ENCODE results near the gene EDDM3A. TPM values are rescaled to one million over a fixed set of nuclear protein-coding genes. Genes with fewer than 3 reads are reported as not detected.
"Not testable (repeated sequence)": the region's sequence is repeated elsewhere in the genome, so short reads cannot be mapped to it uniquely, and the experiment has no call there.

EDDM3A gene
- polyA plus RNA-seq, 4 donors = 0.21 TPM; not detected in 3

DNA sequence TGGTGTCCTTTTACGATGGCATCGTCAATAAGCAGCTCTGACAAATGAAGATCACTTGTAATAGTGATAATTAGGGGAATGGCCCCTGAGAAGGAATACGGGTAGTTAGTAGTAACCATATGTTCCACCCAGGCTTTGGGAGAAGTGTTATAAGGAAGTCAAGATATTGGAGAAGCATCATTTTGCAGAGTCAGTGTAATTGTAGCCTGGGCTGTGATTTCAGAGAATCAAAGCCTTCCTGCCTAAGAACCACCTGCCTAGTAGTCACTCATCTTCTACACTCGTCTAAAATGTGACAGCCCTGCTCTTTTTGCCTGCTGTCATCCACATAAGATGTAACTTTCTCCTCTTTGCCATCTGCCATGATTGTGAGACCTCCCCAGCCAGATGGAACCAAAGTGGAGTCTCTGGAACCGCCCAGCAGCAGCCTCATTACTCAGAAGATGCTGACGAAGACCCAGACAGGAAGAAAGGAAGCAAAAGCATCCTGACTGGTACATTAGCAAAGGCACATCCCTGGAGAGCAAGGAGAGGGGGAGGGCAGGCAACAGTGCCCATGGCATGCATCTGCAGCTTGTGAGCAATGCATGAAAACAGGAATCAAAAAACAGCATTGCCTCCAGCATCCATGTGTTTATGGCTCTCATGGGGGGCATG is 12.6 kb upstream of the EDDM3A start:
- DNase-seq (ENCODE audit: low read depth in 4 of 4, low spot score in 3 of 4) = no peak

DNA sequence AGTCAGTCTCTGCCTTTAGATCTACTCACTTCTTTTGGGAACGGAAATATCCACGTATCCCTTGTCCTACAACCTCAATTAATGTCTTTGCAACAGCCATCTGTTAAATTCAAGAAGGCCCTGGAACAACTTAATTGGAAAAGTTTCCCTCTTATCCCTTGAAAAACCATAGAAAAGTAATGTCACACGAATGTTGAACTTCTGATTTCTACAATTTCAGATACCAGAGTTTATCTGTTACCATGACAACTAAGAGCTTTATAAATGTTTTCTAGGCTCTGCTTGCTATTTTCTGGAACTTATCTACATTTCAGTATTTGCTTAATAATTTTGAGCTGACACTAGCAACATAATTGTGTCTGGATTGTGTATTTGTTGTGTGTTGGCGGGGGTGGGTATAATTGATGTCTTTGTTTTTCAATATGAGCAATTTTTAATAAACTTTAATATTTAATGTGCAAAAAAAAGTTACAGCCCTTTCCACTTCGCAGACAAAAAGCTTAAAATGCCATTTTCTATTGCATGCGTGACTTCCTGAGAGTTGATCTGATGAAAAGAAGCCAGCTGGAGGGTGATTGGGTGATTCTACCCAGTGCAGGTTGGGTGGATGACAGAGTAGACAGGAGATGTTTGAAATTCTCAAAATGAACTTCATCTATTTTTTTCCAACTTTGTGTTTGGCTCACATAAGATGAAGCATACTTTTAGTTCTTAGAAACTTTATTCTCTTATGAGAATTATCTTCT is 11.8 kb upstream of the EDDM3A start:
- no peak for DNase-seq (ENCODE audit: low read depth in 4 of 4, low spot score in 3 of 4)

DNA sequence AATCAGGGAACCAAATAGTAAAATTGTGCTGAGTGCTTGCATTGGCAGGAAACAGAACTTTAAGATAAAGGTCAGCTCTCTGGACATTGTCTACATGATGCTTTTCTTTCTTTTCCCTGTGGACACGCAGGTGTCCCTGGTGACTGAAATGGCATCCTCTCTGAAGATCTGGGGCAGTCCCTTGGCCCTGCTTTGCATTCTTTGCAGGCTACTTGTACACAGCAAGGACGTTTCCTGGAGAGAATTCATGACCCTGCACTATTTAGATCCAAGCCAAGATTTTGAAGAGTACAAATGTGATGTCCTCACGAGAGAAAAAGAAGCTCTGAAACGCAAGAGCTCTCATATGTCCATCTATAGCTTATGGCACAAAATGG is 11.3 kb upstream of the EDDM3A start:
- no peak for DNase-seq (ENCODE audit: low read depth in 4 of 4, low spot score in 3 of 4)

DNA sequence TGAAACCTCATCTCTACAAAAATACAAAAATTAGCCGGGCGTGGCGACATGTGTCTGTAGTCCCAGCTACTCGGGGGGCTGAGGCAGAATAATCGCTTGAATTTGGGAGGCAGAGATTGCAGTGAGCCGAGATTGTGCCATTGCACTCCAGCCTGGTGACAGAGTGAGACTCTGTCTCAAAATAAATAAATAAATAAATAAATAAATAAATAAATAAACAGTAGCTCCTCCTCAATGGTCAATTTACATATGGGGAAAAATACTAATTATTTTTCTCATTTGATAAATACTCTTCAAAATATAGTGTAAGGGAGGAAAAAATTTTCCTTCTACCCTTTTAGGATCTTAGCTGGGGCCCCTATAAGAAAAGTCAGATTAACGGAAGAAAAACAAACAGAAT is 7.4 kb upstream of the EDDM3A start:
- DNase-seq (ENCODE audit: low read depth in 4 of 4, low spot score in 3 of 4) = not testable (repeated sequence)

DNA sequence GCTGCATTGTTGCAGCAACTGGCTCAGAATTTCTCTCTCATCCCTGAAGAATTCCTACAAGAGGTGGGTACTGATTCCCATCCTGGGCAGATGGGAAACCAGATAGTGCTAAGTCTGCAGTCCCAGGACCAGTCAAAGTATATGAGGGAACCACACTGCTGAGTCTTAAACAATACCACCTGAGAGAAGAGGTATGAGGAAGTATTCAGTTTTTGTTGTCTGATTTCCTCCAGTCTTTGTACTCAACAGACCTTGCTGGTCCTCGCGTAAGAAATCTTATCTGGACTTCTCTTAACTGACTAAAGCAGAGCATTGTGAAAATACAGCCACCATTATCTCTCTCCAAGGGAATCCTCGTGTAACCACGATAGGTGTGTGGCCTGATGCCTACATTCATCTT is 3.6 kb upstream of the EDDM3A start:
- DNase-seq (ENCODE audit: low read depth in 4 of 4, low spot score in 3 of 4) = no peak

DNA sequence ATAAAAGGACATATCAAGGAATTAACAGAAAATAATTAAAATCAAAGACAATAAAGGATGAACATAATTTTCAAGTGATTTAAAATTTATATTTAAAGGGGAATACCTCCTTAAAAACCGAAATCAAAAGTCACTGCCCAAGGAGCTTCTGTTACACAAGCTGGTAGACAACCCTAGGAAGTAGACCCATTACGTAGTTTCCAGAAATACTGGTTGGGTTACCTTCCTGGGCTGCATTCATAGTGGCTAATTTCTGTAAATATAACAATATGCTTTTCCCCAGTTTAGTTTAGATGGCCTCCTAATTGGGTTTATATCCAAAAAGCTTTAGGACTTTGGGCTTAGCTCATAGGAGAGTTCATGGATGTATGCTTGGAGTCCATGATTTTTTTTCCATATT is 2.1 kb upstream of the EDDM3A start:
- DNase-seq (ENCODE audit: low read depth in 4 of 4, low spot score in 3 of 4) = no peak

DNA sequence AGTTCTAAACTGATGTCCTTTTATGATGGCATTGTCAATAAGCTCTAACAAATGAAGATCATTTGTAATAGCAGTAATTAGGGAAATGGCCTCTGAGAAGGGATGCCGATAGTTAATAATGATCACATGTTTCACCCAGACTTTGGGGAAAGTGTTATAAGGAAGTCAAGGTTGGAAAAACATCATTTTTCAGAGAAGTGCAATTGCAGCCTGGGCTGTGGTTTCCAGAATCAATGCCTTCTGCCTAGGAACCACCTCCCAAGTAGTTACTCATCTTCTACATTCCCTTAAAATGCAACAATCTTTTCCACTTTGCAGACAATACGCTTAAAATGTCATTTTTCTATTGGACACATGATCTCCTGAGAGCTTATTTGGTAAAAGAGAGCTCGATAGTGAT is 879 bp downstream of the EDDM3A start:
- no peak for DNase-seq (ENCODE audit: low read depth in 4 of 4, low spot score in 3 of 4)

DNA sequence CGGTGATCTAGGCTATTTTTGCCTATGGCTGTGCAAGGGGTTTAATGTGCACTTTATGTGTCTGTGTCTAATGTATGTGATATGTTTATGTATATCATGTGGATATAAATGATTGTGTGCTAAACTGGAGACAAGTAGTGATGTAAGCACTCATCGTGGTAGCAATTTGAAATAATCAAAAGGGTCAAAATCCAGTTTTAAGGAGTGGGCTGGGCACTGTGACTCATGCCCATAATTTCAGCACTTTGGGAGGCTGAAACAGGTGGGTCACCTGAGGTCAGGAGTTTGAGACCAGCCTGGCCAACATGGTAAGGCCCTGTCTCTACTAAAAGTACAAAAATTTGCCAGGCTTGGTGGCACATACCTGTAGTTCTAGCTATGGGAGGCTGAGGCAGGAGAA is 2.8 kb downstream of the EDDM3A start:
- DNase-seq (ENCODE audit: low read depth in 4 of 4, low spot score in 3 of 4) = no peak

DNA sequence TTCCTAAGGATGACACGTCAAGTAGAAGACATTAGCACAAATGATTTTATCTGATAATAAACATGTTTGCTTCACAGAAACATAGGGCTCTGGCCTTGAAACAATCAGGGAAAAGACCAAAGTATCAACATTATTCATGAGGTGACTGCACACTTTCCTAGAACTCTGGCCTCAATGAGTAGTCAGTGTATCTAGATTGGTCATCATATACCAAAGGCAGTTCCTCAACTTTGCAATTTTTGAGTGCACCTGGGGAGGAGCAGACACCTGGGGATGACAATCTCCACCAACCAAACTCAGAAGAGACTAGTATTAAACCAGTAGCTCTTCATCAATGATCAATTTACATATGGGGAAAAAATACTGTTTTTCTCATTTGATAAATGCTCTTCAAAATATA is 4.5 kb downstream of the EDDM3A start:
- DNase-seq (ENCODE audit: low read depth in 4 of 4, low spot score in 3 of 4) = no peak

DNA sequence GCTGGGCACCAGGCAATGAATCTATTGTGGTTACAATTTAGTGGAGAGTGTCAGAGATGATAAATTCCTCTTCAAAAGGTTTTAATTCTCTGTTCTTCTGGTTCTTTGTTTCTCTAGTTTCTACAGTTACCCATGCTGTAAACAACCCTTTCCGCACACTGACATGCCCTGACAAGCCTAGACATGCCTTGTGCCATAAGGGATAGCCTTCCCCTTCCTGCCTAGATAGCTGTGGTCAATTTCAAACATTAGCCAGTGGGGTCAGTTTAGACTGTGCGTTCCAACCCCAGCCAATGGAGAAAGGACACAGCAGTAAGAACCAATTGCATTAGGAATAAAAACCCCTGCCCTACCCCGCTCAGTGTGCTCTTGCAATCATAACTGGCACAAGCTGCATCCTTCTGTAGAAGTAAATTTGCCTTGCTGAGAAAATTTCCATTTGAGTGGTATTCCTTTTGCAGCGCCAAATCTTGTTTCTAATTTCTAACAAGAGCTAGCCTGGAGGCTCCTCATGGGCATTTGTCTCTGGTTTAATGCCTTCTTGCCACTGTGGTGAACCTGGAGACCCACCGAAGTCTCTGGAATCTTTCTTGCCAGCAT is 6.4 kb downstream of the EDDM3A start:
- no peak for DNase-seq (ENCODE audit: low read depth in 4 of 4, low spot score in 3 of 4)

DNA sequence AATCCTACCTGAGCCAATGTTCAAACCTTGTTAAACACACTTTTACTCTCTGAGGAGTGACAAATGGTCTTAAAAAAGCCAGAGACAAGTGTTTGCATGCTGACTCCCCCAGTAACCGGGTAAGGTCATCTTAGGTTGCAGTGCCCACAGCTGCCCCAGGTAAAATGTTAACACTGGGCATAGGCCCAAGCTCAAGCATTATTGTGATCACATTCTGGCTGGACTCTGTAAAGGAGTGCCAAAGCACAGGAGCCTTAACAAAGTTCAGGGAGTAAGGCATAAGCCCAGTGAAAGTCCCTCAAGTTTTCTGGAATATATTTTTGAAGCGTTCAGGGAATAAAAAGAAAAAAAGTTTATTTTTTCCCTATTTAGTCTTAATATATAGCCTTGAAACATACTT is 8.6 kb downstream of the EDDM3A start:
- DNase-seq (ENCODE audit: low read depth in 4 of 4, low spot score in 3 of 4) = no peak

DNA sequence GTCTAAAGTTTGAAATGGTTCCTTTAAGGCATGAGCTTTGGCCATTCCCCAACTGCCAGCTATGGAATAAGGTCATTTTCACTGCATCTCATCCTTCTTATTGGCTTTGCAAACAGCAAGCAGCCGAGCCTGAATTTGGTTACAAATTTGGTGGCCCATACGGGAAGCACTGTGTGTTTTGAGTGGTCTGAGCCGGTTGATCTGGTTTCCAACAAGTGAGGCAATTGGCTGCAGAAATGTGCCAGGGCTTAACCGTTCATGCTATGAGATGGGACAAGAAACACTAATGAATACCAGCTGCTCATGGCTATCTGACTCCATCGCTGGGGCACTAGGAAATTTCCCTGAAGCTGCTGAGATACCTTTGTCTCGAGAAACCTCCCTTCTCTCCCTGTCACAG is 9.3 kb downstream of the EDDM3A start:
- DNase-seq (ENCODE audit: low read depth in 4 of 4, low spot score in 3 of 4) = no peak

DNA sequence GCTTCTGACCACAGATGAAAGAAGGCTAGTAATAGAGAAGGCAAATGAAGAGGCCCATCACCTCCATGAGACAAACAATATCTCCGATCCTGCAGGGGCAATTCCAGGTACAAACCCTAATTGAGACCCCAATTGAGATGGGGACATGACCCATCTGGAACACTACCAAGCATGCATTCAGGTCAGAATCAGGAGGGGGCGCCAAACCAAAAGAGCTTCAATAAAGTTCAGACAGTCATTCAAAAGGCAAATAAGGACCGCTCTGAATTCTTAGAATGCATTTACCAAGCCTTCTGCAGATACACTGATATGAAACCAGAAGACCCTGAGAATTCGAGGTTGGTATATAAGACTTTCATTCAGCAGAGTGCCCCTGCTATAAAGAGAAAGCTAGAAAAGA is 12.3 kb downstream of the EDDM3A start:
- no peak for DNase-seq (ENCODE audit: low read depth in 4 of 4, low spot score in 3 of 4)

DNA sequence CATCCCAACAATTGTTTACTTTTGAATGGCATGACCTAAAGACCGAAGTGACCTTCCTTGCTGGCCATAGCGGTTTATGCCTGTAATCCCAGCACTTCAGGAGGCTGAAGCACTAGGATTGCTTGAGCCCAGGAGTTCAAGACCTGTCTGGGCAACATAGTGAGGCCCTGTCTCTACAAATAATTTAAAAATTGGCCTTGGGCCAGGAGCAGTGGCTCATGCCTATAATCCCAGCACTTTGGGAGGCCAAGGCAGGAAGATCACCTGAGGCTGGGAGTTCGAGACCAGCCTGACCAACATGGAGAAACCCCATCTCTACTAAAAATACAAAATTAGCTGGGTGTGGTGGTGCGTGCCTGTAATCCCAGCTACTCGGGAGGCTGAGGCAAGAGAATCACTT is 13.8 kb downstream of the EDDM3A start:
- DNase-seq (ENCODE audit: low read depth in 4 of 4, low spot score in 3 of 4) = not testable (repeated sequence)

DNA sequence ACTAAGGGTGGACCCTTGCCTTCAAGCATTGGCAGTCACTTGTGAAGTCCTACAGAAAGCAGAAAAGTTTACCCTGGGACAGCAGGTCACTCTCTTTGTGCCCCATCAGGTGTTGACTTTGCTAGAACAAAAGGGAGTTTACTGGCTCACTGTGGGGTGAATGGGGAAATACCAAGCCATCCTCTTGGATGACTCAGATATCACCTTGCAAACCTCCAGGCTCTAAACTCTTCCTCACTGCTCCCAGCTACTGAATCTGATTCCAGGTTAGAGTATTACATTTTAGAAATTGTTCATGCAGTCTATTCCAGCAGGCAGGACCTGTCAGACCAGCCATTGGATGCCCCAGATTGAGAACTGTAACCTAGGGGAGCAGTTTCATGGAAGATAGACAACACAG is 15.3 kb downstream of the EDDM3A start:
- no peak for DNase-seq (ENCODE audit: low read depth in 4 of 4, low spot score in 3 of 4)

DNA sequence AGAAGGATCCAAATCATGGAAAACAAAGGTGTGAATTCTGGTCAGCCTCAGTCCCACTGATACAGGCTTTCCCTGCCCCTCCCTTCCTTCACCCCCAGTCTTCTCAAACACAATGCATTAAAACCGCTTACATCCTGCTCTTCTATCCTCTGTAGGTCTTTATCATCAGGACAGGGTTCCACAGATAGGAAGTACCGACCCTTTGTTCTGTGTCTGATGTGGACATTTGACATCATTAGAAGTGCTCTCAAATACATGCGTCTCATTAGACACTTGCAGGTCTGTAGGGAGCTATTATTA is 22.9 kb downstream of the EDDM3A start:
- DNase-seq (ENCODE audit: low read depth in 4 of 4, low spot score in 3 of 4) = no peak

DNA sequence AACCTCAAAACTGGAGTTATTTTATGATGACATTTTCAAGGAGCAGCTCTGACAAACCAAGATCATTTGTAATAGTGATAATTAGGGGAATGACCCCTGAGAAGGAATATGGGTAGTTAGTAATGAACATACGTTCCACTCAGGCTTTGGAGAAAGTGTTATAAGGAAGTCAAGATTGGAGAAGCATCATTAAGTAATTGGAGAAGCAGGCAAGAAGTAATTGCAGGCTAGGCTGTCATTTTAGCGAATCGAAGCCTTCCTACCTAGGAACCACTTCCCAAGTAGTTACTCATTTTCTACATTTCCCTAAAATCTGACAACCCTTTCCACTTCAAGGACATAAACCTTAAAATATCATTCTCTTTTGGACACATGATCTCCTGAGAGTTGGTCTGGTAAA is 23.7 kb downstream of the EDDM3A start:
- no peak for DNase-seq (ENCODE audit: low read depth in 4 of 4, low spot score in 3 of 4)

DNA sequence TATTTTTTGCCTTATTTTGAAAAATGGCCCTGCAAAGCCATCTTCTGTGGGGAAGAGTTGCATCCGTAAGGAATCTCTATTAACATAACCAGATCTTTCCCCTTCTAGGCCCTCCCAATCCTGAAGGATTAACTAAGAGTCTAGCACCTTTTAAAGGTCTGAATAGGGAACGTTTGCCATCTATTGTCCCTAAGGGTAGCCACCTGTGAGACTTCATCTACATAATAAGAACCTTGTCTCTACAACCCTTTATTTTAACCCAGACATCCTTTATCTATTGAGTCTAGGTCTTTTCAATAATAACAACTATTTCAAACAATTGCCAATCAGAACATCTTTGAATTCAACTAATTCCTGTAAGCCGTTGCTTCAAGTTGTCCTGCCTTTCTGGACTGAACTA is 27.0 kb downstream of the EDDM3A start:
- no peak for DNase-seq (ENCODE audit: low read depth in 4 of 4, low spot score in 3 of 4)

DNA sequence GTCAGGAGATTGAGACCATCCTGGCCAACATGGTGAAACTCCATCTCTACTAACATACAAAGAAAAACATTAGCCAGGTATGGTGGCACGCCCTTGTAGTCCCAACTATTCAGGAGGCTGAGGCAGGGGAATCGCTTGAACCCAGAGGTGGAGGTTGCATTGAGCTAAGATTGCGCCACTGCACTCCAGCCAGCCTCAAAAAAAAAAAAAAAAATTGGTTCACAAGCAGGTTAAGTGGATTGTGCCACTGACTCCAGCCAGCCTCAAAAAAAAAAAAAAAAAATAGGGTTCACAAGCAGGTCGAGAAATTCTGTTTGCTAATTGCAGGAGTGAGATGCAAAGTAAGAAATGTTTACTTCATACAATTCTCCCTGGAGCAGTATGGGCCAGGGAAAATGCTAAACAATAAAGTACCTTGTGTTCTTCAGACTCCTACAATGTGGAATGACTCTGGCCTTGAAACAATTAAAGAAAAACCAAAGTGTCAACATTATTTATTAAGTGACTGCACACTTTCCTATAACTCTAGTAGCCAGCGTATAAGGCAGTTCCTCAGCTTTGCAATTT is 28.7 kb downstream of the EDDM3A start:
- no peak for DNase-seq (ENCODE audit: low read depth in 4 of 4, low spot score in 3 of 4)

DNA sequence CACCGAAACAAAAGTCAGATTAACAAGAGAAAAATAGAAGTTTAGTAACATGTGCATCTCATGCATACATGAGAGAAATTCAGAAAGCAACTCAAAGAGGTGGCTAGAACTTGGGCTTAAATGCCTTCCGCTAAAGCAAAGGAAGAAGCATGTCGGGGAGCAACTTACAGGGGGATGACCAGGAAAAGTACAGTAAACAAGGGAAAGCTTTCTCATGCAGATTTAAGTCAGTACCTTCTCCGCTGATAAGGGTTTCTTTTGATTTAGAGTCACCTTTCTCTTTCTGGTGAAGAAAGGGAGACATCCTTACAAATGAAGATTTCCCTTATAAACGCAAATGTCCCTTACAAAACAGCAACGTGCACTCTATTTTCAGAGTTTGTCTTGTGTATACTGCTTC is 29.4 kb downstream of the EDDM3A start:
- DNase-seq (ENCODE audit: low read depth in 4 of 4, low spot score in 3 of 4) = no peak

DNA sequence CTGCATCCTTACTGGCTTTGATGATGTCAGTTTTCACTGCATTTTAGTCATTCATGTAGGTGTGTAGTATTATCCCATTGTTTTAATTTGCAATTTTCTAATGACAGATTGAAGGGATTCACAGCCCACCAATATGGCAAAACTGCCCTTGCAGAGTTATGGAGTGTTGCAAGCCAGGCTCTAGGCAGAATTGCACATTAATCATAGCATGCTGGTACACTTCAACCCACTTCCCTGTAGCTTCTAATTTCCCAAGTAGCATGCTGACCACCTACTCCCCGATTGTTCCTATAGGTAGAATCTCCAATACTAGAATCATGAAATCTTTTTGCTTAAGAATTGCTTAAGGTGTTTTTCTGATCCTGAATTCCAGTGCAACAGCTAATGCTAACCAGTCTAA is 30.2 kb downstream of the EDDM3A start:
- no peak for DNase-seq (ENCODE audit: low read depth in 4 of 4, low spot score in 3 of 4)

DNA sequence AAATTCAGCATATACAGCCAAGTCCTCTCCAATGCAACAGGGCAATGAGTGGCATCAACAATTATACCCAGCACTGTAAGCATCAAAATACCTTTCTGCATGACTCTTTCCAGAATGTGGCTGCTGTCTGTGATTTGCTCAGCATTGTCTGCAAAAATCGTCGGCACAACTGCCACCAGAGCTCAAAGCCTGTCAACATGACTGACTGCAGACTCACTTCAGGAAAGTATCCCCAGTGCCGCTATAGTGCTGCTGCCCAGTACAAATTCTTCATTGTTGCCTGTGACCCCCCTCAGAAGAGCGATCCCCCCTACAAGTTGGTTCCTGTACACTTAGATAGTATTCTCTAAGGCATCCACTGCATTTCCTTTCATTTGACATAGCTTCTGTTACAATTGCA is 36.1 kb downstream of the EDDM3A start:
- no peak for DNase-seq (ENCODE audit: low read depth in 4 of 4, low spot score in 3 of 4)
